ENCODE measurements around the gene CACNA1C.

Gene CACNA1C

DNA sequence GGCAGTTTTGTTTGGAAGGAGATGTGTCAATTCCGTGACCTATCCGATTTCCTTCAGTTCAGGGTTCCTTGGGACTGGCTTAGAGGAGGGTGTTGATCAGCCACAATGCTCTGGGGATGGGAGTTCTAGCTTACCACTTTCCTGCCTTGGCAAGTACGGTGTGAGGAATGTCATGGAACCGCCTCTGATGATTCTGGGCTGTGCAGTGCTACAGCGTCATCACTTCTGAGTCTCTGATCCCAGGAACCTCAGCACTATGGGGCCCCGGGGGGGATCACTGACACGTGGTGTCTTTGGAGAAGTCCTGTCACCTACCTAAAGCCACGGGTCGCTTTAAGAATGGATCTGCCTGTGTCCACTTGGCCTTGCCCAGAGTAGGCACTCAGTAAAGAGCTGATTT is 470.5 kb downstream of the CACNA1C start:
- in situ Hi-C loops (cut with HindIII; ENCODE audit: low sequenced_read_pairs), result no loop called here

DNA sequence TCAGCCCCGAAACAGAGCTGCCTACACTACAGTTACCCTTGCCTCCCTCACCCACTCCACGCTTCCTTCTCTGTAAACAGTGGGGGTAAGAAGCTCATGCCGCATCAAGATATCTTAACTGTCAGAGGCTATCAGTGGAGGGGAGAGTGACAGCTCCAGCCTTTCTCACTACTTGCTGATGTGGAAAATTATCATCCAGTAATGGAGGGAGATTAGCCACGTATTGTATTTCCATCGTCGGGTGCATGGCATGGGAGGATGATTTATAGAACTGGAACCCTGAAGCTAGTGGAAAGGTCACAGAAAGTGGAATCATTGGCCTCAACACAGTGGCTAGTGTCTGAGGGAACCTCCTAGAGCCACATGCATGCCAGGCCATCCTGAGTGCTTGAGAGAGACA is 471.1 kb downstream of the CACNA1C start:
- in situ Hi-C loops (cut with HindIII; ENCODE audit: low sequenced_read_pairs), result no loop called here

- in situ Hi-C loops (cut with HindIII; ENCODE audit: low sequenced_read_pairs), result no loop called here
Measured at GRCh38 chr12:2526371-2526770, 473.6 kb downstream of the CACNA1C start.

DNA sequence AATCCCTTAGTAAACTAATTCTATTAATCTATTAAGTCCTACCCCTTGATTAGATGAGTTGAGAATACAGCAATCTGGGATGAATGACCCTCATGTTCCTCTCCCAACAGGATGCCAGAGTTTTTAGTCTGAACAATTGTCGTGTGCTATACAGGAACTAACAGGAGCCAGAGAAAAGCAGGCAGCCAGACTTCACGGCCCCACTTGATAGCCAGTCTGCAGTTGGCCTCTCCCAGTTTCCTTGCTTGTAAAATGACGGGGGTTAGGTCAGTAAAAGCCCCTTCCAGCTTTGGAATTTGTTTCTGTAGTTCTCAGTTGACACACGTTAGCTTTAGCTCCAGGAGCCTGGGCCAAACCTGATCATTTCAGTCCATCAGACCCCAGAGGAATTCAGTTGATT is 475.2 kb downstream of the CACNA1C start:
- in situ Hi-C loops (cut with HindIII; ENCODE audit: low sequenced_read_pairs), result no loop called here

DNA sequence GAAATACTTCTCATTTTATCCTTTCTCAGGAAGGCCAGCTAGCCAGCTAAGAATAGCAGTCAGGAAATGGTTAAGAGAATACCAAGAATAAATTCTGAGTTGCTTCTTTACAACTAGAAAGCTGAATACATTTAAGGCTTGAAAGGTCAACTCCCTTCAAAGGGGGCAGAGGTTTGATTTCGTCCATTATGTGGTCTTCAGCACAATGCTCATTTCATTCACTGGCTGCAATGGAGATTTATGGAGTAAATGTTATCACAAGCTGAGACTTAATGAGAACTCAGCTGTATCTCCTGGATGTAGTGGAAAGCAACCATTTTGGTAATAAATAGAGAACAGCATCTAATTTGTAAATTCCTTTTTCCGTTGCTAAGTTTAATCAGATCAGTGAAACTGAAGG is 477.0 kb downstream of the CACNA1C start:
- in situ Hi-C loops (cut with HindIII; ENCODE audit: low sequenced_read_pairs), result no loop called here

DNA sequence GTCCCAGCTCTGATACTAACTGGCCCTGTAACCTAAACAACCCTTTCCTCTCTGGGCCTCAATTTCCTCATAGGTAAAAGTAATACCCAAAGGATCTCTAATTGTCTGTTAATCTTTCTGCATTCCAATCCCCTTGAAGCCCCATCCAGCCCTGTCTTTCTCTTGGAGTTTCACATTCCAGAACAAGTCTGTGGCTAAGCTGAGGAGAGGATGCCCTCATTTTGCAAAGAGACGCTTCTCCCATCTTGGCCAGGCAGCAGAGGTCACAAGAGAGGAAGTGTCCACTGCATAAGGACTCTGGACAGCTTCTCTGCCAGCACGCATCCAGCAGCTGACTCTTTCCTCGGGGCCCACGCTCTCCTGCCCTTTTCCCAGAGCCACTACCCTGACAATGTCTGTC is 478.6 kb downstream of the CACNA1C start:
- in situ Hi-C loops (cut with HindIII; ENCODE audit: low sequenced_read_pairs), result no loop called here

GRCh38 chr12:2533036-2533435 is 480.2 kb downstream of the CACNA1C start:
- in situ Hi-C loops (cut with HindIII; ENCODE audit: low sequenced_read_pairs), result no loop called here

GRCh38 chr12:2535583-2536204 is 482.9 kb downstream of the CACNA1C start:
- in situ Hi-C loops (cut with HindIII; ENCODE audit: low sequenced_read_pairs), result no loop called here

- in situ Hi-C loops (cut with HindIII; ENCODE audit: low sequenced_read_pairs), result no loop called here
Measured at GRCh38 chr12:2536724-2537123, 483.9 kb downstream of the CACNA1C start.

- in situ Hi-C loops (cut with HindIII; ENCODE audit: low sequenced_read_pairs), result no loop called here
Measured at GRCh38 chr12:2537868-2538541, 485.2 kb downstream of the CACNA1C start.

DNA sequence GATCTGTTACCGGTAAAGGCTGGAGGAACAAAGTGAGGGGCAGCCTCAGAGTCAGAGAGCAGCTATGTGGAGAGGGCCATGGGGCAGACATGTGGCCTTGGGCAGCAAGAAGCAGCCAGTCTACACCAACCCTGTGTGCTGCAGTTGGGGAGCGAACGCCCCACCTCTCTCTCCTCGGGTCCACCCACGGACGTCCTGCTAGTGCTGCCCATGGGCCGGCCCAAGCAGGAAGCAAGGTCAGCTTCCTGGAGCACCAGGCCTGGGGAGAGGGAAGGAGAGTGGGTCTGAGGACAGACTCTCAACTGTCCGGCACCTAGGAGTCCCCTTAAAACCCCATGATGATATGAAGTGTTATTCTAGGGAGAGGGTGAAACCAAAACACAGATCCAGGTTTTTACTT is 487.2 kb downstream of the CACNA1C start:
- in situ Hi-C loops (cut with HindIII; ENCODE audit: low sequenced_read_pairs), result no loop called here

GRCh38 chr12:2540535-2540941 is 487.8 kb downstream of the CACNA1C start:
- in situ Hi-C loops (cut with HindIII; ENCODE audit: low sequenced_read_pairs), result no loop called here

- in situ Hi-C loops (cut with HindIII; ENCODE audit: low sequenced_read_pairs), result no loop called here
Measured at GRCh38 chr12:2541631-2542204, 488.9 kb downstream of the CACNA1C start.

GRCh38 chr12:2543801-2544200 is 491.0 kb downstream of the CACNA1C start:
- in situ Hi-C loops (cut with HindIII; ENCODE audit: low sequenced_read_pairs), result no loop called here

- in situ Hi-C loops (cut with HindIII; ENCODE audit: low sequenced_read_pairs), result no loop called here
Measured at GRCh38 chr12:2544230-2544629, 491.4 kb downstream of the CACNA1C start.

DNA sequence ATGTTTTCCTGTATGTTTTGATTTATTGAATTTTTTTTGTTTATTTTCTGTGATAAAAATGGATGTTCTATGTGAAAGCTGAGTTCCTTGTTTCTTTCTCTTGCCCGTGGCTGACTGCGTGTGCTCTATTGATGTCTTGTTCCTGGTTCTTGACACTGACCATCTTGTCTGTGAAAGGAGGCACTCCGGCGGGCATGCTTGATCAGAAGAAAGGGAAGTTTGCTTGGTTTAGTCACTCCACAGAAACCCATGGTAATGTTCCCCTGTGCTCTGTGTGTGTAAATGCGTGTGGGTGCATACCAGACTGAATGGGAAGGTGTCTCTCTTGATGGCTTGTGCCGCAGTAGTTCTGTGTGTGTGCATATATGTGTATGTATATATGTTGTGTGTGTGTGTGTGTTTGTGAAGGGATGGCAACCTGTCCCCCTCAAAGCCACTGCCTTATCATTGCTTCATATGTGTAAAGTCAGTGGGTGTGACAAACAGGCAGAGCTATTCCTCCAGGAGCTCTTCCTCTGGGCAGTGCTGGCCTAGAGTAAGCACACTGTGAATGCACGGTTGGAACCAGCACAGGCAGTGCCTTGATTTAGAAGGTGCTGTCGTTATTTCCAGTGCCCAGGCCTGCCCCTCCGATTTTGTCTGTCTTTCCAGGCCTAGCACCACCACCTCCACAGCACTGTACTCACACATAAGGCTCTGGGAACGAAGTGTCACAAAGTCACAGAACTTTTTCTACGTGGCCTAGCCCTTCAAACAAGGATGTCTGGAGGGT is 494.7 kb downstream of the CACNA1C start:
- in situ Hi-C loops (cut with HindIII; ENCODE audit: low sequenced_read_pairs), result no loop called here

GRCh38 chr12:2548081-2548480 is 495.3 kb downstream of the CACNA1C start:
- in situ Hi-C loops (cut with HindIII; ENCODE audit: low sequenced_read_pairs), result no loop called here

GRCh38 chr12:2550561-2551411 is 498.0 kb downstream of the CACNA1C start:
- in situ Hi-C loops (cut with HindIII; ENCODE audit: low sequenced_read_pairs), result no loop called here

DNA sequence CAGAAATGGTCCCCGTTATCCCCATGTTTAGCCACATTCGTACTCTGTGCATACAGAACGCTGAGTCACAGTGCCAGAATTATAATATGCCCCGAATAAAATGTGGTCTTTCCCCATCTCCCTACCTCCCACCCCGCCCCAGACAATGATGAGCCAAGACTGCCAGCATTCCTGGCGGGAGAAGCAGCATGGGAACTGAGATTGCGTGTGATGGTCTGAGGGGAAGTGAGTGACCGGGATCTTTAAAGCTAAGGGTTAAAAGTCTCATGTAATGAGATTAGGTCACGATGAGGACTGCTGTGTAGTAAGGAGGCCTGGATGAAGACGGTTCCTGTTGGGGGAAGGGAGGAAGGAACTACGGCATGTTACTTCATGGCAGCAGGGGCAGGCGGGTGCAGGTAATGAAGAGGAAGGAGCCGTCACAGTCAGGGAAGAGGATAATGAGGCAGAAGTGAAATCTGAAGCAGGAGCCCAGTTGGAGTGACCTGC is 498.7 kb downstream of the CACNA1C start:
- in situ Hi-C loops (cut with HindIII; ENCODE audit: low sequenced_read_pairs), result no loop called here

DNA sequence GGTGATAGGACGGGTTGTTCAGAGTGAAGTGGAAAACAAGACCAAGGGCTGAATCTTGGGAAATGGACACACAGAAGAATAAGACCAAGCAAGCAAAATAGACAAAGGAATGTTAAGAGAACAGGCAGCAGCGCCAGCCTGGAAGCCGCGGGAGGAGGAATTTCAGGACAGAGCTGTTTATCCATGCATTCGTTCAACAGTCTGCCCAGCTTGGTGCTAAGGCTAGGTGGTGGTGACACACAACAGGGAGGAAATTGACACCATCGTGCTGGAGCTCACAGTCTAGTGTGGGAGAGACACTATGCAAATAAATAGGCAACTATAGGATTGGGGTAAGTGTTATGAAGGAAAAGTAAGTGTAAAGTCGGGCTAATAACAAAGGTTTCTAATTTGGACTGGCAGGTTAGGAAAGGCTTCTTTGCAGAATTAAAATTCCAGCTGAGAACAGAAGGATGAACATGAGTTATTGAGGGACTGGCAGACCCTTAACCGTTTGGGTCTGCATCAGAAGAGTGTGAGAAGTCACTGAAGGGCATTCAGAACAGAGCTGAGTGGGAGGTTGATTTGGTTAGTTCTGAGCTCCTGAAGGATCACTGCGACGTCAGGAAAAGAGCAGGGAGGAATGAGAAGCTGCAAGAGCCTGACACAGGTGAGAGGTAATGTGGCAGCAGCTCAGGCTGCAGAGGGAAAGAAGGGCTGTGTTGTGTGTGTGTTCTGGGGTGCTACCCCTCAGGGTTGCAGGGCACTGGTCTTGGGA is 499.4 kb downstream of the CACNA1C start:
- in situ Hi-C loops (cut with HindIII; ENCODE audit: low sequenced_read_pairs), result no loop called here
